ENCODE results near the gene RSPH1. TPM values are rescaled to one million over a fixed set of nuclear protein-coding genes. Genes with fewer than 3 reads are reported as not detected.

Gene RSPH1
- total and polyA plus RNA-seq, 2 of the 8 experiments (the other 6 are each of a cell fraction or from before 2014, with no cell fraction given), result 0.24 TPM; not detected in 1

- Histone ChIP-seq H2BK120ac (replicated peaks; ENCODE audit: low read depth, low read length) (no peak overlapping the region), H3K56ac (replicated peaks; ENCODE audit: insufficient read length, low read depth, low read length) (no peak overlapping the region), H2BK20ac (ENCODE audit: low read length) (no peak overlapping the region), H3K23ac (ENCODE audit: insufficient read length) (no peak overlapping the region), H3K79me1 (ENCODE audit: low read depth, low read length) (no peaks in the 10 kb centered on the region; the same call in 1 of the 2 replicates), H3K4me1 (replicated peaks in 1 of 4; ENCODE audit: control insufficient read depth in 3 of 4, insufficient read depth in 4 of 4, low read length in 3 of 4) (peaks cover 0 to 3% (median 0%) of the 10 kb centered on the region in 4 experiments; a peak in 1 of 7 replicates), H3K4me2 (ENCODE audit: insufficient read depth in 1 of 2, low read depth in 2 of 2, low read length in 2 of 2) (no peak overlapping the region), H2BK15ac (ENCODE audit: low read length) (no peak overlapping the region), H4K91ac (replicated peaks; ENCODE audit: insufficient read length, low read length) (no peak overlapping the region), H3K27ac (ENCODE audit: low read depth, low read length) (no peak overlapping the region), H3K18ac (ENCODE audit: extremely low read depth, low read length) (no peak overlapping the region), H2AK5ac (ENCODE audit: low read depth, low read length) (no peak overlapping the region), H3K9me3 (ENCODE audit: insufficient read depth in 2 of 2, low read depth in 1 of 2, low read length in 1 of 2) (no peaks in the 10 kb centered on the region), H3K4ac (replicated peaks; ENCODE audit: insufficient read length, low read depth, low read length) (no peak overlapping the region), H4K8ac (ENCODE audit: extremely low read depth, insufficient read depth, low read length) (no peak overlapping the region), H2BK12ac (ENCODE audit: low read depth, low read length) (no peak overlapping the region), H3K36me3 (ENCODE audit: control insufficient read depth in 2 of 4, insufficient read depth in 4 of 4, low read length in 3 of 4) (peaks cover 0 to 6% (median under 1%) of the 10 kb centered on the region in 4 experiments; a peak in 4 of 8 replicates), H3K79me2 (ENCODE audit: control insufficient read depth in 1 of 2, insufficient read depth in 2 of 2, low read length in 2 of 2) (no peaks in the 10 kb centered on the region), H4K20me1 (replicated peaks in 1 of 2; ENCODE audit: control insufficient read depth in 1 of 2, insufficient read depth in 2 of 2, low read length in 2 of 2) (peaks cover 0 to 3% of the 10 kb centered on the region in 2 experiments), H4K5ac (ENCODE audit: insufficient read length, low read depth, low read length) (no peak overlapping the region), H3K9ac (replicated peaks in 1 of 4; ENCODE audit: extremely low read depth in 1 of 4, low read depth in 3 of 4, low read length in 3 of 4) (no peak overlapping the region), H3K4me3 (ENCODE audit: extremely low read depth in 1 of 4, insufficient read depth in 2 of 4, low read depth in 3 of 4, low read length in 4 of 4) (no peak overlapping the region), H2BK5ac (ENCODE audit: low read depth, low read length) (no peak overlapping the region), H3K14ac (ENCODE audit: insufficient read length) (no peak overlapping the region), H2AFZ (ENCODE audit: low read length) (no peak overlapping the region), H3K23me2 (ENCODE audit: low read depth, low read length) (no peaks in the 10 kb centered on the region), H3K27me3 (replicated peaks in 1 of 4; ENCODE audit: control insufficient read depth in 3 of 4, extremely low read depth in 1 of 4, insufficient read depth in 3 of 4, low read length in 3 of 4) (no peaks in the 10 kb centered on the region)
- TF ChIP-seq CHD1 (IDR thresholded peaks at IDR 0.05; ENCODE audit: low read depth, low read length) (no peak), SAP30 (IDR thresholded peaks at IDR 0.05; ENCODE audit: insufficient read depth, insufficient replicate concordance, low read length) (no peak), GTF2F1 (IDR thresholded peaks at IDR 0.05; ENCODE audit: borderline replicate concordance, low read depth, low read length) (no peak), YY1 (IDR thresholded peaks at IDR 0.05; ENCODE audit: low read depth, low read length) (no peak), EP300 (IDR thresholded peaks at IDR 0.05; ENCODE audit: borderline replicate concordance in 1 of 2, low read depth in 2 of 2, low read length in 2 of 2) (no peak)
- FAIRE-seq (no peak), DNase-seq (ENCODE audit: low read depth in 1 of 2, low spot score in 2 of 2) (no peak)
- ChIA-PET POLR2A (ENCODE audit: partially characterized antibody) (no interaction called here), CTCF (ENCODE audit: partially characterized antibody) (interaction anchor here (0.8 to 4.3 kb wide), 8 partner anchors 9 to 141 kb away, joined by 3 to 19 read pairs (median 5); no protein-coding TSS in a partner anchor)
- WGBS, 2 experiments (ENCODE audit: extremely low coverage in 1 of 2, insufficient coverage in 1 of 2, insufficient read length in 1 of 2, insufficient replicate concordance in 2 of 2, low coverage in 1 of 2, low lambda C conversion rate in 2 of 2, missing lambda C conversion rate in 1 of 2), result 82% methylated on average over 10 of the region's 10 CpGs; no CpG with 5 or more reads in 1 of the 2 experiments
These were observed 42.7 kb upstream of the RSPH1 start for GRCh38 chr21:42538479-42539275.

All from H1 (cell line).